Mesenteric fat pad (tissue), 1 donor: Measurements from ENCODE around the gene POU2F2. TPM values are rescaled to one million over a fixed set of nuclear protein-coding genes. Genes with fewer than 3 reads are reported as not detected.
"Not testable (repeated sequence)": the region's sequence is repeated elsewhere in the genome, so short reads cannot be mapped to it uniquely, and the experiment has no call there.

Experiments used
- DNase-seq: peaks from one replicate; pipeline ENCODE4 v3.0.0-alpha.2; 2020; ENCODE audit warnings: low spot score
- total RNA-seq: library from RNA; stranded (reverse); fragmentation: NEBNext Ultra II Directional; extraction: Animal tissue kit (Norgen Biotek cat#: 25700); gene quantifications from one replicate; pipeline ENCODE4 v1.2.1, GENCODE V29; 2021
- donor health status: DM: yes; HTN: yes; CAD: no.

The POU2F2 gene
- total RNA-seq, 1 donor from 2014 or later, result 2.7 TPM

- DNase-seq, result no peak
Measured at GRCh38 chr19:42066075-42066754, 66.0 kb downstream of the POU2F2 start.

- no peak for DNase-seq
Measured at GRCh38 chr19:42065511-42065910, 66.7 kb downstream of the POU2F2 start.

- DNase-seq, result no peak
Measured at GRCh38 chr19:42065051-42065450, 67.2 kb downstream of the POU2F2 start.

- no peak for DNase-seq
Measured at GRCh38 chr19:42064432-42064831, 67.8 kb downstream of the POU2F2 start.

GRCh38 chr19:42062381-42062780 lies 69.9 kb downstream of the POU2F2 start:
- DNase-seq, result no peak

GRCh38 chr19:42060117-42060516 lies 72.1 kb downstream of the POU2F2 start:
- no peak for DNase-seq

- no peak for DNase-seq
Measured at GRCh38 chr19:42059196-42059595, 73.0 kb downstream of the POU2F2 start.

- DNase-seq, result no peak
Measured at GRCh38 chr19:42057846-42058245, 74.4 kb downstream of the POU2F2 start.

GRCh38 chr19:42054205-42054604 lies 78.0 kb downstream of the POU2F2 start:
- no peak for DNase-seq

GRCh38 chr19:42053037-42053935 lies 79.0 kb downstream of the POU2F2 start:
- no peak for DNase-seq

- no peak for DNase-seq
Measured at GRCh38 chr19:42052241-42052863, 79.9 kb downstream of the POU2F2 start.

GRCh38 chr19:42051166-42052115 lies 80.8 kb downstream of the POU2F2 start:
- DNase-seq, result no peak

GRCh38 chr19:42048992-42049391 lies 83.3 kb downstream of the POU2F2 start:
- no peak for DNase-seq

GRCh38 chr19:42045575-42045974 lies 86.7 kb downstream of the POU2F2 start:
- no peak for DNase-seq

- DNase-seq, result no peak
Measured at GRCh38 chr19:42042455-42043170, 89.6 kb downstream of the POU2F2 start.

GRCh38 chr19:42040491-42040890 lies 91.8 kb downstream of the POU2F2 start:
- DNase-seq, result not testable (repeated sequence)

- DNase-seq, result no peak
Measured at GRCh38 chr19:42040031-42040430, 92.2 kb downstream of the POU2F2 start.

GRCh38 chr19:42038666-42039065 lies 93.6 kb downstream of the POU2F2 start:
- DNase-seq, result no peak

GRCh38 chr19:42037649-42038048 lies 94.6 kb downstream of the POU2F2 start:
- no peak for DNase-seq
